Measurements from ENCODE around the gene COL10A1.
A peak's percentile ranks its signal among the peaks of the same experiment; 100 is the strongest.

COL10A1 gene

DNA sequence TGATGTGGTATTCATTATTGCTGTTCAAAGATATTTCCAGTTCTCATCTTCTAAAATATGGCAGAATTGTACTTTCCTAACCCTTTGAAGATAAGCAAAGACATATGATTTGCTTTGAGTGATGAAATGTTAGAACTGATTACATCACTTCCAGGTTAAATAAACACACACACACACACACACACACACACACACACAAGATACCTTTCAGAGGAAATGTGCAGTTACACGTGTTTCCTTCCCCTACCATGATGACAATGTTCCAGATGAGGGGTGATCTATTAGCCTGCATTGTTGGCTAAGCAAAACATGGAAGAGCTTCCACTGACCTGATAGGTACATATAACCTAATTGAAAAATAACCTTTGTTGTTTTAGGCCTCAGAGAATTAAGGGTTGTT is 53.6 kb downstream of the COL10A1 start:
- peaks cover 7% of the 10 kb centered on the region; the same call in 1 of the 2 replicates for H3K4me1 ChIP-seq (ENCODE audit: control insufficient read depth, insufficient read depth, low read length)
- H3K9me3 ChIP-seq (ENCODE audit: control insufficient read depth, insufficient read depth, low read depth, low read length) = no peaks in the 10 kb centered on the region
- no peaks in the 10 kb centered on the region for H3K36me3 ChIP-seq (ENCODE audit: control insufficient read depth in 2 of 2, insufficient read depth in 1 of 2, low read length in 2 of 2)
- ChIA-PET POLR2A (no interaction called here), CTCF (no interaction called here)
- H3K4me3 ChIP-seq (ENCODE audit: low read depth, low read length) = no peak overlapping the region
- H3K27ac ChIP-seq (ENCODE audit: extremely low read depth, low read depth, low read length) = no peak overlapping the region
- TF ChIP-seq, protein P1, sequence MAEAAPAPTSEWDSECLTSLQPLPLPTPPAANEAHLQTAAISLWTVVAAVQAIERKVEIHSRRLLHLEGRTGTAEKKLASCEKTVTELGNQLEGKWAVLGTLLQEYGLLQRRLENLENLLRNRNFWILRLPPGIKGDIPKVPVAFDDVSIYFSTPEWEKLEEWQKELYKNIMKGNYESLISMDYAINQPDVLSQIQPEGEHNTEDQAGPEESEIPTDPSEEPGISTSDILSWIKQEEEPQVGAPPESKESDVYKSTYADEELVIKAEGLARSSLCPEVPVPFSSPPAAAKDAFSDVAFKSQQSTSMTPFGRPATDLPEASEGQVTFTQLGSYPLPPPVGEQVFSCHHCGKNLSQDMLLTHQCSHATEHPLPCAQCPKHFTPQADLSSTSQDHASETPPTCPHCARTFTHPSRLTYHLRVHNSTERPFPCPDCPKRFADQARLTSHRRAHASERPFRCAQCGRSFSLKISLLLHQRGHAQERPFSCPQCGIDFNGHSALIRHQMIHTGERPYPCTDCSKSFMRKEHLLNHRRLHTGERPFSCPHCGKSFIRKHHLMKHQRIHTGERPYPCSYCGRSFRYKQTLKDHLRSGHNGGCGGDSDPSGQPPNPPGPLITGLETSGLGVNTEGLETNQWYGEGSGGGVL (tag by site-specific recombination; IDR thresholded peaks at IDR 0.05) = peak; percentile 78
- TF ChIP-seq, protein P2, sequence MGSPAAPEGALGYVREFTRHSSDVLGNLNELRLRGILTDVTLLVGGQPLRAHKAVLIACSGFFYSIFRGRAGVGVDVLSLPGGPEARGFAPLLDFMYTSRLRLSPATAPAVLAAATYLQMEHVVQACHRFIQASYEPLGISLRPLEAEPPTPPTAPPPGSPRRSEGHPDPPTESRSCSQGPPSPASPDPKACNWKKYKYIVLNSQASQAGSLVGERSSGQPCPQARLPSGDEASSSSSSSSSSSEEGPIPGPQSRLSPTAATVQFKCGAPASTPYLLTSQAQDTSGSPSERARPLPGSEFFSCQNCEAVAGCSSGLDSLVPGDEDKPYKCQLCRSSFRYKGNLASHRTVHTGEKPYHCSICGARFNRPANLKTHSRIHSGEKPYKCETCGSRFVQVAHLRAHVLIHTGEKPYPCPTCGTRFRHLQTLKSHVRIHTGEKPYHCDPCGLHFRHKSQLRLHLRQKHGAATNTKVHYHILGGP (tag by site-specific recombination; IDR thresholded peaks at IDR 0.05) = peak; percentile 69
- peak; percentile 25; the same call in 1 of the 2 replicates for TF ChIP-seq ZNF335 (tag by site-specific recombination; conservative IDR thresholded peaks at IDR 0.05)
- TF ChIP-seq ZNF146 (tag by site-specific recombination; IDR thresholded peaks at IDR 0.05) = no peak
- TF ChIP-seq ZNF843 (tag by site-specific recombination; IDR thresholded peaks at IDR 0.05) = no peak
- no peak for TF ChIP-seq ZNF302 (tag by site-specific recombination; IDR thresholded peaks at IDR 0.05; ENCODE audit: low read depth)
- no peak for TF ChIP-seq ZNF747 (tag by site-specific recombination; IDR thresholded peaks at IDR 0.05)
- TF ChIP-seq ZNF112 (tag by site-specific recombination; IDR thresholded peaks at IDR 0.05) = peak; percentile 68; the same call in 1 of the 2 replicates
- TF ChIP-seq ZNF529 (tag by site-specific recombination; IDR thresholded peaks at IDR 0.05; ENCODE audit: insufficient replicate concordance) = no peak
- TF ChIP-seq ZNF624 (tag by site-specific recombination; IDR thresholded peaks at IDR 0.05) = no peak
- TF ChIP-seq PRDM1 (tag by site-specific recombination; IDR thresholded peaks at IDR 0.05) = no peak
- TF ChIP-seq ZNF221 (tag by site-specific recombination; IDR thresholded peaks at IDR 0.05; ENCODE audit: borderline replicate concordance) = no peak
- TF ChIP-seq, protein P3, sequence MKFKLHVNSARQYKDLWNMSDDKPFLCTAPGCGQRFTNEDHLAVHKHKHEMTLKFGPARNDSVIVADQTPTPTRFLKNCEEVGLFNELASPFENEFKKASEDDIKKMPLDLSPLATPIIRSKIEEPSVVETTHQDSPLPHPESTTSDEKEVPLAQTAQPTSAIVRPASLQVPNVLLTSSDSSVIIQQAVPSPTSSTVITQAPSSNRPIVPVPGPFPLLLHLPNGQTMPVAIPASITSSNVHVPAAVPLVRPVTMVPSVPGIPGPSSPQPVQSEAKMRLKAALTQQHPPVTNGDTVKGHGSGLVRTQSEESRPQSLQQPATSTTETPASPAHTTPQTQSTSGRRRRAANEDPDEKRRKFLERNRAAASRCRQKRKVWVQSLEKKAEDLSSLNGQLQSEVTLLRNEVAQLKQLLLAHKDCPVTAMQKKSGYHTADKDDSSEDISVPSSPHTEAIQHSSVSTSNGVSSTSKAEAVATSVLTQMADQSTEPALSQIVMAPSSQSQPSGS (tag by site-specific recombination; IDR thresholded peaks at IDR 0.05; ENCODE audit: low read depth) = peak; percentile 68
- TF ChIP-seq, protein P4, sequence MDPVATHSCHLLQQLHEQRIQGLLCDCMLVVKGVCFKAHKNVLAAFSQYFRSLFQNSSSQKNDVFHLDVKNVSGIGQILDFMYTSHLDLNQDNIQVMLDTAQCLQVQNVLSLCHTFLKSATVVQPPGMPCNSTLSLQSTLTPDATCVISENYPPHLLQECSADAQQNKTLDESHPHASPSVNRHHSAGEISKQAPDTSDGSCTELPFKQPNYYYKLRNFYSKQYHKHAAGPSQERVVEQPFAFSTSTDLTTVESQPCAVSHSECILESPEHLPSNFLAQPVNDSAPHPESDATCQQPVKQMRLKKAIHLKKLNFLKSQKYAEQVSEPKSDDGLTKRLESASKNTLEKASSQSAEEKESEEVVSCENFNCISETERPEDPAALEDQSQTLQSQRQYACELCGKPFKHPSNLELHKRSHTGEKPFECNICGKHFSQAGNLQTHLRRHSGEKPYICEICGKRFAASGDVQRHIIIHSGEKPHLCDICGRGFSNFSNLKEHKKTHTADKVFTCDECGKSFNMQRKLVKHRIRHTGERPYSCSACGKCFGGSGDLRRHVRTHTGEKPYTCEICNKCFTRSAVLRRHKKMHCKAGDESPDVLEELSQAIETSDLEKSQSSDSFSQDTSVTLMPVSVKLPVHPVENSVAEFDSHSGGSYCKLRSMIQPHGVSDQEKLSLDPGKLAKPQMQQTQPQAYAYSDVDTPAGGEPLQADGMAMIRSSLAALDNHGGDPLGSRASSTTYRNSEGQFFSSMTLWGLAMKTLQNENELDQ (tag by site-specific recombination; IDR thresholded peaks at IDR 0.05; ENCODE audit: low read depth) = no peak
- TF ChIP-seq ZNF701 (tag by site-specific recombination; IDR thresholded peaks at IDR 0.05) = no peak
- no peak for TF ChIP-seq SCRT1 (tag by site-specific recombination; IDR thresholded peaks at IDR 0.05; ENCODE audit: borderline replicate concordance)
- TF ChIP-seq ZNF248 (tag by site-specific recombination; IDR thresholded peaks at IDR 0.05) = 0 out of 2 replicates have a peak, but pooled peaks have one; percentile 41
- TF ChIP-seq SALL2 (tag by site-specific recombination; IDR thresholded peaks at IDR 0.05; ENCODE audit: borderline replicate concordance) = 0 out of 2 replicates have a peak, but pooled peaks have one; percentile 54
- no peak for TF ChIP-seq ZNF792 (tag by site-specific recombination; IDR thresholded peaks at IDR 0.05)
- no peak for TF ChIP-seq ZFHX2 (tag by site-specific recombination; conservative IDR thresholded peaks at IDR 0.05)
- TF ChIP-seq, protein P5, sequence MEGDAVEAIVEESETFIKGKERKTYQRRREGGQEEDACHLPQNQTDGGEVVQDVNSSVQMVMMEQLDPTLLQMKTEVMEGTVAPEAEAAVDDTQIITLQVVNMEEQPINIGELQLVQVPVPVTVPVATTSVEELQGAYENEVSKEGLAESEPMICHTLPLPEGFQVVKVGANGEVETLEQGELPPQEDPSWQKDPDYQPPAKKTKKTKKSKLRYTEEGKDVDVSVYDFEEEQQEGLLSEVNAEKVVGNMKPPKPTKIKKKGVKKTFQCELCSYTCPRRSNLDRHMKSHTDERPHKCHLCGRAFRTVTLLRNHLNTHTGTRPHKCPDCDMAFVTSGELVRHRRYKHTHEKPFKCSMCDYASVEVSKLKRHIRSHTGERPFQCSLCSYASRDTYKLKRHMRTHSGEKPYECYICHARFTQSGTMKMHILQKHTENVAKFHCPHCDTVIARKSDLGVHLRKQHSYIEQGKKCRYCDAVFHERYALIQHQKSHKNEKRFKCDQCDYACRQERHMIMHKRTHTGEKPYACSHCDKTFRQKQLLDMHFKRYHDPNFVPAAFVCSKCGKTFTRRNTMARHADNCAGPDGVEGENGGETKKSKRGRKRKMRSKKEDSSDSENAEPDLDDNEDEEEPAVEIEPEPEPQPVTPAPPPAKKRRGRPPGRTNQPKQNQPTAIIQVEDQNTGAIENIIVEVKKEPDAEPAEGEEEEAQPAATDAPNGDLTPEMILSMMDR (tag by site-specific recombination; IDR thresholded peaks at IDR 0.05) = no peak
- TF ChIP-seq, protein P6, sequence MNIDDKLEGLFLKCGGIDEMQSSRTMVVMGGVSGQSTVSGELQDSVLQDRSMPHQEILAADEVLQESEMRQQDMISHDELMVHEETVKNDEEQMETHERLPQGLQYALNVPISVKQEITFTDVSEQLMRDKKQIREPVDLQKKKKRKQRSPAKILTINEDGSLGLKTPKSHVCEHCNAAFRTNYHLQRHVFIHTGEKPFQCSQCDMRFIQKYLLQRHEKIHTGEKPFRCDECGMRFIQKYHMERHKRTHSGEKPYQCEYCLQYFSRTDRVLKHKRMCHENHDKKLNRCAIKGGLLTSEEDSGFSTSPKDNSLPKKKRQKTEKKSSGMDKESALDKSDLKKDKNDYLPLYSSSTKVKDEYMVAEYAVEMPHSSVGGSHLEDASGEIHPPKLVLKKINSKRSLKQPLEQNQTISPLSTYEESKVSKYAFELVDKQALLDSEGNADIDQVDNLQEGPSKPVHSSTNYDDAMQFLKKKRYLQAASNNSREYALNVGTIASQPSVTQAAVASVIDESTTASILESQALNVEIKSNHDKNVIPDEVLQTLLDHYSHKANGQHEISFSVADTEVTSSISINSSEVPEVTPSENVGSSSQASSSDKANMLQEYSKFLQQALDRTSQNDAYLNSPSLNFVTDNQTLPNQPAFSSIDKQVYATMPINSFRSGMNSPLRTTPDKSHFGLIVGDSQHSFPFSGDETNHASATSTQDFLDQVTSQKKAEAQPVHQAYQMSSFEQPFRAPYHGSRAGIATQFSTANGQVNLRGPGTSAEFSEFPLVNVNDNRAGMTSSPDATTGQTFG (tag by site-specific recombination; IDR thresholded peaks at IDR 0.05; ENCODE audit: borderline replicate concordance) = 0 out of 2 replicates have a peak, but pooled peaks have one; percentile 55
- TF ChIP-seq, protein P7, sequence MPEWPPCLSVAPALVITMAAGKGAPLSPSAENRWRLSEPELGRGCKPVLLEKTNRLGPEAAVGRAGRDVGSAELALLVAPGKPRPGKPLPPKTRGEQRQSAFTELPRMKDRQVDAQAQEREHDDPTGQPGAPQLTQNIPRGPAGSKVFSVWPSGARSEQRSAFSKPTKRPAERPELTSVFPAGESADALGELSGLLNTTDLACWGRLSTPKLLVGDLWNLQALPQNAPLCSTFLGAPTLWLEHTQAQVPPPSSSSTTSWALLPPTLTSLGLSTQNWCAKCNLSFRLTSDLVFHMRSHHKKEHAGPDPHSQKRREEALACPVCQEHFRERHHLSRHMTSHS (tag by site-specific recombination; IDR thresholded peaks at IDR 0.05) = no peak
- TF ChIP-seq ZNF114 (tag by site-specific recombination; IDR thresholded peaks at IDR 0.05) = no peak

Measured in HEK293 (cell line).